Measurements from ENCODE around the gene CENPP. TPM values are rescaled to one million over a fixed set of nuclear protein-coding genes. Genes with fewer than 3 reads are reported as not detected.
A peak's percentile ranks its signal among the peaks of the same experiment; 100 is the strongest.
"Not testable (repeated sequence)": the region's sequence is repeated elsewhere in the genome, so short reads cannot be mapped to it uniquely, and the experiment has no call there.

The CENPP gene
- total RNA-seq, 3 donors from 2014 or later (not counting 1 experiment from before 2014, with no cell fraction given): 10.3 to 14.5 (median 12.1) TPM

- H3K36me3 Mint-ChIP-seq: no peaks in the 10 kb centered on the region
- Histone ChIP-seq H3K36me3 (ENCODE audit: control insufficient read depth, insufficient read depth, low read length) (no peaks in the 10 kb centered on the region), H3K9me3 (ENCODE audit: control insufficient read depth, insufficient read depth, low read length) (no peaks in the 10 kb centered on the region), H3K27ac (ENCODE audit: low read length) (no peak overlapping the region), H3K4me3 (ENCODE audit: low read length) (no peak overlapping the region), H3K4me1 (ENCODE audit: control insufficient read depth, insufficient read depth, low read length) (no peaks in the 10 kb centered on the region), H3K27me3 (ENCODE audit: control insufficient read depth, insufficient read depth, low read length) (no peaks in the 10 kb centered on the region)
- intact Hi-C loops (cut with micrococcal nuclease): no loop called here
- no peak overlapping the region for H3K27ac Mint-ChIP-seq
- ATAC-seq (peak in 1 of 3 donors; percentile 21), DNase-seq (no peak)
- H3K4me3 Mint-ChIP-seq: no peak overlapping the region
- no peaks in the 10 kb centered on the region for H3K27me3 Mint-ChIP-seq (ENCODE audit: low read depth in 2 of 2)
- 66% methylated on average over 6 of the region's 7 CpGs for WGBS (ENCODE audit: insufficient coverage)
- H3K9me3 Mint-ChIP-seq: no peaks in the 10 kb centered on the region
- H3K4me1 Mint-ChIP-seq: no peaks in the 10 kb centered on the region
- no peak for TF ChIP-seq CTCF (IDR thresholded peaks at IDR 0.05)
Measured at GRCh38 chr9:92592946-92593861, 267.5 kb downstream of the CENPP start.

- H3K9me3 ChIP-seq (ENCODE audit: control insufficient read depth, insufficient read depth, low read length); DNase-seq; ATAC-seq; H3K27ac Mint-ChIP-seq; intact Hi-C loops (cut with micrococcal nuclease); H3K9me3 Mint-ChIP-seq; H3K4me1 Mint-ChIP-seq; H3K4me1 ChIP-seq (ENCODE audit: control insufficient read depth, insufficient read depth, low read length); H3K27me3 Mint-ChIP-seq (ENCODE audit: low read depth in 2 of 2); H3K4me3 Mint-ChIP-seq; H3K4me3 ChIP-seq (ENCODE audit: low read length); H3K36me3 ChIP-seq (ENCODE audit: control insufficient read depth, insufficient read depth, low read length); H3K27me3 ChIP-seq (ENCODE audit: control insufficient read depth, insufficient read depth, low read length); H3K36me3 Mint-ChIP-seq; H3K27ac ChIP-seq (ENCODE audit: low read length): not testable (repeated sequence)
- WGBS (ENCODE audit: insufficient coverage): no CpG with 5 or more reads among the region's 1 CpG
Measured at GRCh38 chr9:92595075-92595474, 269.3 kb downstream of the CENPP start.

GRCh38 chr9:92595930-92596329, 270.2 kb downstream of the CENPP start:
- H3K9me3 Mint-ChIP-seq: no peaks in the 10 kb centered on the region
- Histone ChIP-seq H3K27ac (ENCODE audit: low read length) (no peak overlapping the region), H3K9me3 (ENCODE audit: control insufficient read depth, insufficient read depth, low read length) (no peaks in the 10 kb centered on the region), H3K4me3 (ENCODE audit: low read length) (no peak overlapping the region), H3K36me3 (ENCODE audit: control insufficient read depth, insufficient read depth, low read length) (no peaks in the 10 kb centered on the region), H3K4me1 (ENCODE audit: control insufficient read depth, insufficient read depth, low read length) (no peaks in the 10 kb centered on the region), H3K27me3 (ENCODE audit: control insufficient read depth, insufficient read depth, low read length) (no peaks in the 10 kb centered on the region)
- no peaks in the 10 kb centered on the region for H3K27me3 Mint-ChIP-seq (ENCODE audit: low read depth in 2 of 2)
- ATAC-seq: no peak
- DNase-seq: no peak
- intact Hi-C loops (cut with micrococcal nuclease): no loop called here
- no peak overlapping the region for H3K27ac Mint-ChIP-seq
- H3K4me1 Mint-ChIP-seq: no peaks in the 10 kb centered on the region
- WGBS (ENCODE audit: insufficient coverage): 100% methylated on average over 1 of the region's 1 CpG
- H3K36me3 Mint-ChIP-seq: no peaks in the 10 kb centered on the region
- TF ChIP-seq CTCF (IDR thresholded peaks at IDR 0.05): no peak
- H3K4me3 Mint-ChIP-seq: no peak overlapping the region

- Mint-ChIP-seq H3K27ac (no peak overlapping the region), H3K27me3 (ENCODE audit: low read depth in 2 of 2) (no peaks in the 10 kb centered on the region), H3K36me3 (no peaks in the 10 kb centered on the region), H3K9me3 (no peaks in the 10 kb centered on the region), H3K4me1 (no peaks in the 10 kb centered on the region), H3K4me3 (no peak overlapping the region)
- 100% methylated on average over 1 of the region's 2 CpGs for WGBS (ENCODE audit: insufficient coverage)
- no peak overlapping the region for H3K27ac ChIP-seq (ENCODE audit: low read length)
- TF ChIP-seq CTCF (IDR thresholded peaks at IDR 0.05): no peak
- no peaks in the 10 kb centered on the region for H3K27me3 ChIP-seq (ENCODE audit: control insufficient read depth, insufficient read depth, low read length)
- H3K9me3 ChIP-seq (ENCODE audit: control insufficient read depth, insufficient read depth, low read length): no peaks in the 10 kb centered on the region
- DNase-seq (no peak), ATAC-seq (no peak)
- H3K36me3 ChIP-seq (ENCODE audit: control insufficient read depth, insufficient read depth, low read length): no peaks in the 10 kb centered on the region
- intact Hi-C loops (cut with micrococcal nuclease): no loop called here
- no peaks in the 10 kb centered on the region for H3K4me1 ChIP-seq (ENCODE audit: control insufficient read depth, insufficient read depth, low read length)
- H3K4me3 ChIP-seq (ENCODE audit: low read length): no peak overlapping the region
Measured at GRCh38 chr9:92598382-92598781, 272.6 kb downstream of the CENPP start.

All from natural killer cell (primary cell).